ENCODE data around the gene TRAPPC3. TPM values are rescaled to one million over a fixed set of nuclear protein-coding genes. Genes with fewer than 3 reads are reported as not detected.

TRAPPC3 gene
- total and polyA plus RNA-seq, 2 experiments from 2014 or later = 45.6 to 55.9 TPM

DNA sequence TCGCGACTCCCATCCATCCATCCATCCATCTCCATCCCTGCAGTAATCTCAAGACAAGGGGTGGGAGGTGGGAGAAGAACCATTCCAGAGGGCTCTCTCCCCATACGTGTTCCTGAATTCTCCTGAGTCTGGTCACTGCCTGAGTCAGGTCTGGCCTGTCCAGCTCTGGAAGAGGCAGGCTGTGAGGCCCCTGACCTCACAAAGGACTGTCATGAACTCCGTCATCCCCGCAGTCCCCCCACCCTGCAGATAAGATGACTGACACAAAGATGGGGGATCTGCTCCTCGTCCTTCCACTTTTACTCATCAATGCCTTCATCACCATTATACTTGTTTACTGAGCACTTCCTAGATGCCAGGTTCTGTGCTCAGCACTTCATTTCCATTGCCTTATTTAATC is 5.0 kb upstream of the TRAPPC3 start (continued):
- TF ChIP-seq, protein P1, sequence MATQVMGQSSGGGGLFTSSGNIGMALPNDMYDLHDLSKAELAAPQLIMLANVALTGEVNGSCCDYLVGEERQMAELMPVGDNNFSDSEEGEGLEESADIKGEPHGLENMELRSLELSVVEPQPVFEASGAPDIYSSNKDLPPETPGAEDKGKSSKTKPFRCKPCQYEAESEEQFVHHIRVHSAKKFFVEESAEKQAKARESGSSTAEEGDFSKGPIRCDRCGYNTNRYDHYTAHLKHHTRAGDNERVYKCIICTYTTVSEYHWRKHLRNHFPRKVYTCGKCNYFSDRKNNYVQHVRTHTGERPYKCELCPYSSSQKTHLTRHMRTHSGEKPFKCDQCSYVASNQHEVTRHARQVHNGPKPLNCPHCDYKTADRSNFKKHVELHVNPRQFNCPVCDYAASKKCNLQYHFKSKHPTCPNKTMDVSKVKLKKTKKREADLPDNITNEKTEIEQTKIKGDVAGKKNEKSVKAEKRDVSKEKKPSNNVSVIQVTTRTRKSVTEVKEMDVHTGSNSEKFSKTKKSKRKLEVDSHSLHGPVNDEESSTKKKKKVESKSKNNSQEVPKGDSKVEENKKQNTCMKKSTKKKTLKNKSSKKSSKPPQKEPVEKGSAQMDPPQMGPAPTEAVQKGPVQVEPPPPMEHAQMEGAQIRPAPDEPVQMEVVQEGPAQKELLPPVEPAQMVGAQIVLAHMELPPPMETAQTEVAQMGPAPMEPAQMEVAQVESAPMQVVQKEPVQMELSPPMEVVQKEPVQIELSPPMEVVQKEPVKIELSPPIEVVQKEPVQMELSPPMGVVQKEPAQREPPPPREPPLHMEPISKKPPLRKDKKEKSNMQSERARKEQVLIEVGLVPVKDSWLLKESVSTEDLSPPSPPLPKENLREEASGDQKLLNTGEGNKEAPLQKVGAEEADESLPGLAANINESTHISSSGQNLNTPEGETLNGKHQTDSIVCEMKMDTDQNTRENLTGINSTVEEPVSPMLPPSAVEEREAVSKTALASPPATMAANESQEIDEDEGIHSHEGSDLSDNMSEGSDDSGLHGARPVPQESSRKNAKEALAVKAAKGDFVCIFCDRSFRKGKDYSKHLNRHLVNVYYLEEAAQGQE (IDR thresholded peaks at IDR 0.05; ENCODE audit: unreplicated experiment) = no peak
- TF ChIP-seq ETS1 (IDR thresholded peaks at IDR 0.05) (no peak), EZH2phosphoT487 (IDR thresholded peaks at IDR 0.05; ENCODE audit: unreplicated experiment) (no peak), EZH2 (IDR thresholded peaks at IDR 0.05; ENCODE audit: low read depth, unreplicated experiment) (no peak)

GRCh38 chr1:36153476-36153875 is 4.2 kb upstream of the TRAPPC3 start:
- H3K79me2 ChIP-seq (replicated peaks; ENCODE audit: insufficient read depth) = peaks cover 15% of the 10 kb centered on the region
- H3K9me2 ChIP-seq (ENCODE audit: insufficient read depth) = no peaks in the 10 kb centered on the region
- DNase-seq (ENCODE audit: low spot score) = no peak
- Mint-ChIP-seq H3K27me3 (ENCODE audit: insufficient read depth, low read depth, poor library complexity) (peaks cover 51% of the 10 kb centered on the region), H3K4me3 (peak overlapping the region; percentile 4; the same call in 1 of the 3 replicates), H3K9me3 (no peaks in the 10 kb centered on the region; the same call in 2 of the 3 replicates), H3K27ac (no peak overlapping the region), H3K4me1 (peaks cover 44% of the 10 kb centered on the region), H3K36me3 (ENCODE audit: low read depth) (peaks cover 6% of the 10 kb centered on the region)
- no peaks in the 10 kb centered on the region for H3K36me3 ChIP-seq (ENCODE audit: insufficient read depth)
- no peak overlapping the region for H3K4me3 ChIP-seq
- no peak overlapping the region for H3K27ac ChIP-seq (ENCODE audit: low read depth)
- H3K27me3 ChIP-seq (ENCODE audit: insufficient read depth) = peaks cover 57% of the 10 kb centered on the region
- no peak for ATAC-seq
- no peaks in the 10 kb centered on the region; the same call in 1 of the 2 replicates for H4K20me1 ChIP-seq (replicated peaks; ENCODE audit: insufficient read depth)
- H2AFZ ChIP-seq = no peak overlapping the region
- peaks cover 41% of the 10 kb centered on the region for H3K4me1 ChIP-seq (ENCODE audit: insufficient read depth)
- H3F3A ChIP-seq (replicated peaks; ENCODE audit: low read depth) = peaks cover 4% of the 10 kb centered on the region
- H3K4me2 ChIP-seq = no peak overlapping the region
- TF ChIP-seq, protein P2, sequence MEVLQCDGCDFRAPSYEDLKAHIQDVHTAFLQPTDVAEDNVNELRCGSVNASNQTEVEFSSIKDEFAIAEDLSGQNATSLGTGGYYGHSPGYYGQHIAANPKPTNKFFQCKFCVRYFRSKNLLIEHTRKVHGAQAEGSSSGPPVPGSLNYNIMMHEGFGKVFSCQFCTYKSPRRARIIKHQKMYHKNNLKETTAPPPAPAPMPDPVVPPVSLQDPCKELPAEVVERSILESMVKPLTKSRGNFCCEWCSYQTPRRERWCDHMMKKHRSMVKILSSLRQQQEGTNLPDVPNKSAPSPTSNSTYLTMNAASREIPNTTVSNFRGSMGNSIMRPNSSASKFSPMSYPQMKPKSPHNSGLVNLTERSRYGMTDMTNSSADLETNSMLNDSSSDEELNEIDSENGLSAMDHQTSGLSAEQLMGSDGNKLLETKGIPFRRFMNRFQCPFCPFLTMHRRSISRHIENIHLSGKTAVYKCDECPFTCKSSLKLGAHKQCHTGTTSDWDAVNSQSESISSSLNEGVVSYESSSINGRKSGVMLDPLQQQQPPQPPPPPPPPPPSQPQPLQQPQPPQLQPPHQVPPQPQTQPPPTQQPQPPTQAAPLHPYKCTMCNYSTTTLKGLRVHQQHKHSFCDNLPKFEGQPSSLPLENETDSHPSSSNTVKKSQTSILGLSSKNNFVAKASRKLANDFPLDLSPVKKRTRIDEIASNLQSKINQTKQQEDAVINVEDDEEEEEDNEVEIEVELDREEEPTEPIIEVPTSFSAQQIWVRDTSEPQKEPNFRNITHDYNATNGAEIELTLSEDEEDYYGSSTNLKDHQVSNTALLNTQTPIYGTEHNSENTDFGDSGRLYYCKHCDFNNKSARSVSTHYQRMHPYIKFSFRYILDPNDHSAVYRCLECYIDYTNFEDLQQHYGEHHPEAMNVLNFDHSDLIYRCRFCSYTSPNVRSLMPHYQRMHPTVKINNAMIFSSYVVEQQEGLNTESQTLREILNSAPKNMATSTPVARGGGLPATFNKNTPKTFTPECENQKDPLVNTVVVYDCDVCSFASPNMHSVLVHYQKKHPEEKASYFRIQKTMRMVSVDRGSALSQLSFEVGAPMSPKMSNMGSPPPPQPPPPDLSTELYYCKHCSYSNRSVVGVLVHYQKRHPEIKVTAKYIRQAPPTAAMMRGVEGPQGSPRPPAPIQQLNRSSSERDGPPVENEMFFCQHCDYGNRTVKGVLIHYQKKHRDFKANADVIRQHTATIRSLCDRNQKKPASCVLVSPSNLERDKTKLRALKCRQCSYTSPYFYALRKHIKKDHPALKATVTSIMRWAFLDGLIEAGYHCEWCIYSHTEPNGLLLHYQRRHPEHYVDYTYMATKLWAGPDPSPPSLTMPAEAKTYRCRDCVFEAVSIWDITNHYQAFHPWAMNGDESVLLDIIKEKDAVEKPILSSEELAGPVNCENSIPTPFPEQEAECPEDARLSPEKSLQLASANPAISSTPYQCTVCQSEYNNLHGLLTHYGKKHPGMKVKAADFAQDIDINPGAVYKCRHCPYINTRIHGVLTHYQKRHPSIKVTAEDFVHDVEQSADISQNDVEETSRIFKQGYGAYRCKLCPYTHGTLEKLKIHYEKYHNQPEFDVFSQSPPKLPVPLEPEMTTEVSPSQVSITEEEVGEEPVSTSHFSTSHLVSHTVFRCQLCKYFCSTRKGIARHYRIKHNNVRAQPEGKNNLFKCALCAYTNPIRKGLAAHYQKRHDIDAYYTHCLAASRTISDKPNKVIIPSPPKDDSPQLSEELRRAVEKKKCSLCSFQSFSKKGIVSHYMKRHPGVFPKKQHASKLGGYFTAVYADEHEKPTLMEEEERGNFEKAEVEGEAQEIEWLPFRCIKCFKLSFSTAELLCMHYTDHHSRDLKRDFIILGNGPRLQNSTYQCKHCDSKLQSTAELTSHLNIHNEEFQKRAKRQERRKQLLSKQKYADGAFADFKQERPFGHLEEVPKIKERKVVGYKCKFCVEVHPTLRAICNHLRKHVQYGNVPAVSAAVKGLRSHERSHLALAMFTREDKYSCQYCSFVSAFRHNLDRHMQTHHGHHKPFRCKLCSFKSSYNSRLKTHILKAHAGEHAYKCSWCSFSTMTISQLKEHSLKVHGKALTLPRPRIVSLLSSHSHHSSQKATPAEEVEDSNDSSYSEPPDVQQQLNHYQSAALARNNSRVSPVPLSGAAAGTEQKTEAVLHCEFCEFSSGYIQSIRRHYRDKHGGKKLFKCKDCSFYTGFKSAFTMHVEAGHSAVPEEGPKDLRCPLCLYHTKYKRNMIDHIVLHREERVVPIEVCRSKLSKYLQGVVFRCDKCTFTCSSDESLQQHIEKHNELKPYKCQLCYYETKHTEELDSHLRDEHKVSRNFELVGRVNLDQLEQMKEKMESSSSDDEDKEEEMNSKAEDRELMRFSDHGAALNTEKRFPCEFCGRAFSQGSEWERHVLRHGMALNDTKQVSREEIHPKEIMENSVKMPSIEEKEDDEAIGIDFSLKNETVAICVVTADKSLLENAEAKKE (CRISPR knock-in tag; IDR thresholded peaks at IDR 0.05) = no peak
- TF ChIP-seq EZH2phosphoT487 (IDR thresholded peaks at IDR 0.05; ENCODE audit: unreplicated experiment) (no peak), ETS1 (IDR thresholded peaks at IDR 0.05) (no peak), CREB1 (CRISPR knock-in tag; IDR thresholded peaks at IDR 0.05; ENCODE audit: low read depth) (no peak), ZNF331 (CRISPR knock-in tag; IDR thresholded peaks at IDR 0.05; ENCODE audit: low read depth) (no peak), ZNF114 (CRISPR knock-in tag; IDR thresholded peaks at IDR 0.05) (no peak), STAT1 (IDR thresholded peaks at IDR 0.05; ENCODE audit: unreplicated experiment) (no peak), NANOG (IDR thresholded peaks at IDR 0.05; ENCODE audit: borderline replicate concordance) (no peak), POLR2AphosphoS5 (IDR thresholded peaks at IDR 0.05; ENCODE audit: low read depth) (no peak), JUNB (IDR thresholded peaks at IDR 0.05; ENCODE audit: unreplicated experiment) (no peak), EZH2 (IDR thresholded peaks at IDR 0.05; ENCODE audit: low read depth, unreplicated experiment) (no peak)
